GM12878 (cell line): ENCODE results near the gene ZNF462. TPM values are rescaled to one million over a fixed set of nuclear protein-coding genes. Genes with fewer than 3 reads are reported as not detected.
A peak's percentile ranks its signal among the peaks of the same experiment; 100 is the strongest.

Experiments used
- ATAC-seq: fragments of 200-7000 bp; cut with Tn5 transposase; 3 replicates; pipeline ENCODE4 v1.9.1; 2020; ENCODE audit warnings: mild to moderate bottlenecking, moderate library complexity
- BruUV-seq: library from RNA; stranded (reverse); fragments of 400-500 nt; replicated peaks from 2 replicates; lab custom pipeline; 2021; lab: Mats Ljungman, UMichigan
- CTCF ChIA-PET: fragments of 300-600 bp; sonication (Branson Sonifier 250); formaldehyde crosslinking; extraction: SDS; loops from one replicate; lab custom pipeline; 2021; ENCODE audit warnings: inconsistent platforms; lab: Yijun Ruan, JAX
- POLR2A ChIA-PET: fragments of 350-600 bp; formaldehyde crosslinking; extraction: SDS; loops from one replicate; lab custom pipeline; 2021; ENCODE audit warnings: inconsistent platforms; lab: Charles Lee
- RAD21 ChIA-PET: fragments of 300-600 bp; sonication (Branson Sonifier 250); formaldehyde crosslinking; loops from one replicate; lab custom pipeline; 2023; ENCODE audit warnings: antibody characterized with exemption; ENCODE audit not compliant: unreplicated experiment; lab: Charles Lee
- SMC1A ChIA-PET: fragments of 300-600 bp; sonication (Branson Sonifier 250); formaldehyde crosslinking; loops from one replicate; lab custom pipeline; 2023; ENCODE audit not compliant: unreplicated experiment, uncharacterized antibody; lab: Charles Lee
- DNase-seq: peaks from one replicate; pipeline ENCODE4 v3.0.0-alpha.2; 2011; ENCODE audit warnings: low read depth, low spot score
- FAIRE-seq: peaks from 3 replicates; lab custom pipeline; 2011; peaks lifted over from hg19 to GRCh38; lab: Jason Lieb, UNC
- H2AFZ ChIP-seq: 2 replicates; pipeline ENCODE4 v1.6.0; 2011; ENCODE audit warnings: low read depth, low read length, control low read depth; ENCODE audit not compliant: control insufficient read depth
- H3K27ac ChIP-seq: 2 replicates; pipeline ENCODE4 v1.5.1; 2011; ENCODE audit warnings: control low read depth; ENCODE audit not compliant: control insufficient read depth, insufficient read depth
- H3K27me3 ChIP-seq, 2 experiments: replicated peaks in 1 of 2; 2 replicates each; pipeline versions ENCODE4 v1.6.0 to v1.6.1; 2011; ENCODE audit warnings: low read length in 1 of 2; ENCODE audit not compliant: control insufficient read depth in 2 of 2, insufficient read depth in 2 of 2
- H3K36me3 ChIP-seq, 2 experiments: 2 replicates each; pipeline ENCODE4 v1.5.1; 2011; ENCODE audit warnings: low read length in 1 of 2; ENCODE audit not compliant: control insufficient read depth in 2 of 2, insufficient read depth in 2 of 2
- H3K4me1 ChIP-seq: 2 replicates; pipeline ENCODE4 v1.6.1; 2011; ENCODE audit warnings: mild to moderate bottlenecking, low read length, moderate library complexity, mixed read lengths; ENCODE audit not compliant: control insufficient read depth, insufficient read depth
- H3K4me2 ChIP-seq: 2 replicates; pipeline ENCODE4 v1.6.0; 2011; ENCODE audit warnings: control low read depth; ENCODE audit not compliant: control insufficient read depth, insufficient read depth
- H3K4me3 ChIP-seq: fragments of 200-600 bp; sonication (generic); 2 replicates; pipeline ENCODE4 v1.5.1; 2016
- H3K79me2 ChIP-seq: 2 replicates; pipeline ENCODE4 v1.6.0; 2011; ENCODE audit warnings: low read length; ENCODE audit not compliant: control insufficient read depth, insufficient read depth
- H3K9ac ChIP-seq: 2 replicates; pipeline ENCODE4 v1.8.0; 2011; ENCODE audit warnings: low read length, control low read depth, mixed read lengths; ENCODE audit not compliant: control insufficient read depth, insufficient read depth
- H3K9me3 ChIP-seq: replicated peaks from 3 replicates; pipeline ENCODE4 v1.5.1; 2011; ENCODE audit warnings: mild to moderate bottlenecking, low read length; ENCODE audit not compliant: control insufficient read depth, insufficient read depth
- H4K20me1 ChIP-seq: 2 replicates; pipeline ENCODE4 v1.6.0; 2011; ENCODE audit not compliant: control insufficient read depth, insufficient read depth
- ASH2L ChIP-seq: fragments of 300-600, 200-600 bp; sonication (generic); IDR thresholded peaks from 2 replicates; pipeline ENCODE4 v1.6.1; 2017; ENCODE audit warnings: low read depth, mild to moderate bottlenecking, borderline replicate concordance
- ATF7 ChIP-seq: fragments of 450-650 bp; IDR thresholded peaks from 2 replicates; pipeline ENCODE4 v1.6.1; 2016; ENCODE audit warnings: low read depth, mild to moderate bottlenecking
- BCL3 ChIP-seq: IDR thresholded peaks from 2 replicates; pipeline ENCODE4 v1.6.1; 2011; ENCODE audit warnings: borderline replicate concordance, low read depth, mild to moderate bottlenecking, moderate library complexity, low read length; ENCODE audit not compliant: insufficient read depth, poor library complexity, severe bottlenecking
- BHLHE40 ChIP-seq, 2 experiments: fragments of 450-650 bp in 1 of 2; IDR thresholded peaks; 2 replicates each; pipeline ENCODE4 v1.6.1; 2011 to 2017; ENCODE audit warnings: low read depth in 2 of 2, borderline replicate concordance in 1 of 2, improper control_type of control experiment in 1 of 2, low read length in 1 of 2, mild to moderate bottlenecking in 1 of 2
- GATAD2B ChIP-seq: fragments of 450-650 bp; conservative IDR thresholded peaks from 2 replicates; pipeline ENCODE4 v1.6.1; 2017; ENCODE audit warnings: low read depth, mild to moderate bottlenecking, moderate library complexity
- JUND ChIP-seq: IDR thresholded peaks from 2 replicates; pipeline ENCODE4 v1.6.1; 2012; ENCODE audit warnings: low read depth, mild to moderate bottlenecking, low read length, improper control_type of control experiment, moderate library complexity
- LARP7 ChIP-seq: fragments of 450-650 bp; IDR thresholded peaks from 2 replicates; pipeline ENCODE4 v1.6.1; 2017; ENCODE audit warnings: mild to moderate bottlenecking
- MEF2B ChIP-seq: fragments of 450-650 bp; IDR thresholded peaks from 2 replicates; pipeline ENCODE4 v1.6.1; 2018; ENCODE audit warnings: mild to moderate bottlenecking, moderate library complexity; ENCODE audit not compliant: partially characterized antibody, poor library complexity, severe bottlenecking
- MTA2 ChIP-seq: fragments of 450-650 bp; IDR thresholded peaks from 2 replicates; pipeline ENCODE4 v1.6.1; 2016; ENCODE audit warnings: low read depth, mild to moderate bottlenecking, moderate library complexity
- POU2F2 ChIP-seq: IDR thresholded peaks from 3 replicates; pipeline ENCODE4 v1.6.1; 2011; ENCODE audit warnings: low read depth, mild to moderate bottlenecking, low read length, borderline replicate concordance
- RUNX3 ChIP-seq: IDR thresholded peaks from 2 replicates; pipeline ENCODE4 v1.6.1; 2012; ENCODE audit warnings: low read length, inconsistent platforms
- SKIL ChIP-seq: fragments of 450-650 bp; IDR thresholded peaks from 2 replicates; pipeline ENCODE4 v1.6.1; 2017; ENCODE audit warnings: mild to moderate bottlenecking, low read depth, inconsistent platforms; ENCODE audit not compliant: poor library complexity, severe bottlenecking
- SPI1 ChIP-seq: IDR thresholded peaks from 2 replicates; pipeline ENCODE4 v1.6.1; 2011; ENCODE audit warnings: low read depth, mild to moderate bottlenecking, low read length, moderate library complexity, borderline replicate concordance; ENCODE audit not compliant: insufficient read depth
- STAT1 ChIP-seq: fragments of 450-650 bp; conservative IDR thresholded peaks from 2 replicates; pipeline ENCODE4 v1.6.1; 2014; ENCODE audit warnings: antibody characterized with exemption, mild to moderate bottlenecking
- USF1 ChIP-seq: IDR thresholded peaks from 2 replicates; pipeline ENCODE4 v1.6.1; 2011; ENCODE audit warnings: borderline replicate concordance, low read depth, mild to moderate bottlenecking, moderate library complexity, mixed read lengths, low read length; ENCODE audit not compliant: insufficient read depth; ENCODE audit errors: extremely low read length
- ZNF217 ChIP-seq: fragments of 450-650 bp; IDR thresholded peaks from 2 replicates; pipeline ENCODE4 v1.6.1; 2017; ENCODE audit warnings: antibody characterized with exemption, mild to moderate bottlenecking
- WGBS: methylation state at CpG from one replicate; pipeline ENCODE4 v1.1.6; 2016; ENCODE audit warnings: low lambda C conversion rate; ENCODE audit not compliant: insufficient replicate concordance, insufficient coverage; ENCODE audit errors: missing lambda C conversion rate; 5-methylcytosine and 5-hydroxymethylcytosine counted together
- in situ Hi-C: fragments of 300-500 bp; cut with MboI; formaldehyde crosslinking; loops from 9 replicates; pipeline ENCODE4 v1.14.3; 2018; ENCODE audit warnings: mixed read lengths
- intact Hi-C: fragments of 100-400 bp; cut with micrococcal nuclease; formaldehyde crosslinking; loops from one replicate; pipeline ENCODE4 v1.14.2; 2022; ENCODE audit not compliant: unreplicated experiment
- polyA plus RNA-seq, 11 experiments: library from polyadenylated mRNA; depleted of rRNA in 4 of 11; unstranded in 6 of 11; stranded (reverse) in 5 of 11; fragments of >200 nt; fragmentation: Nextera tagmentation in 4 of 11; fragmentation: Illumina TruSeq in 1 of 11; extraction: Ambion mirVana in 4 of 11; extraction: Trizol in 1 of 11; gene quantifications; 1 replicate in 1 of 11; 2 replicates in 10 of 11; pipeline versions ENCODE4 v1.2.1 to v1.2.3, GENCODE V29; 2011 to 2016; ENCODE audit warnings: inconsistent platforms in 2 of 11, missing spikeins in 2 of 11, low read depth in 1 of 11
- total RNA-seq, 4 experiments: library from RNA; depleted of rRNA in 3 of 4; stranded (reverse); fragments of >200 nt in 3 of 4; fragmentation: Illumina TruSeq in 1 of 4; extraction: Trizol in 1 of 4; gene quantifications; 2 replicates each; pipeline versions ENCODE4 v1.2.1 to v1.2.3, GENCODE V29; 2013 to 2021
- TF ChIP-seq, protein P1 (sequence below): fragments of 450-650 bp; IDR thresholded peaks from 2 replicates; pipeline ENCODE4 v1.6.1; 2014; ENCODE audit warnings: mild to moderate bottlenecking

Gene ZNF462
- total and polyA plus RNA-seq, 10 of the 15 experiments (the other 5 are each of a cell fraction or from before 2014, with no cell fraction given), result 0.27 to 13.7 (median 0.55) TPM

GRCh38 chr9:107000218-107000617 is 137.3 kb downstream of the ZNF462 start (continued):
- no peak for TF ChIP-seq USF1
- no peak for TF ChIP-seq SKIL

GRCh38 chr9:107005201-107005600 is 142.2 kb downstream of the ZNF462 start:
- ChIA-PET POLR2A (no interaction called here), CTCF (interaction anchor here (0.9 to 1.0 kb wide), 2 partner anchors 24 to 167 kb away, joined by 3 to 4 read pairs; no protein-coding TSS in a partner anchor), RAD21 (no interaction called here), SMC1A (interaction anchor here (0.7 to 2.9 kb wide), 4 partner anchors 17 to 41 kb away, joined by 3 to 13 read pairs (median 9); no protein-coding TSS in a partner anchor)
- no peak overlapping the region for H3K9ac ChIP-seq
- H2AFZ ChIP-seq, result no peak overlapping the region
- no peaks in the 10 kb centered on the region; the same call in 2 of the 3 replicates for H3K9me3 ChIP-seq
- H3K36me3 ChIP-seq, result no peaks in the 10 kb centered on the region; a peak in 1 of 4 replicates
- no peaks in the 10 kb centered on the region for H4K20me1 ChIP-seq
- H3K27me3 ChIP-seq, result no peaks in the 10 kb centered on the region
- in situ Hi-C loops (no loop called here), intact Hi-C loops (no loop called here)
- H3K79me2 ChIP-seq, result no peaks in the 10 kb centered on the region
- H3K4me2 ChIP-seq, result no peak overlapping the region
- DNase-seq (no peak), ATAC-seq (peak; percentile 65), FAIRE-seq (no peak)
- no TSS peak for BruUV-seq
- 12% methylated on average over 3 of the region's 3 CpGs for WGBS
- H3K4me3 ChIP-seq, result no peak overlapping the region
- no peak overlapping the region for H3K27ac ChIP-seq
- no peaks in the 10 kb centered on the region for H3K4me1 ChIP-seq
- TF ChIP-seq, protein P1, sequence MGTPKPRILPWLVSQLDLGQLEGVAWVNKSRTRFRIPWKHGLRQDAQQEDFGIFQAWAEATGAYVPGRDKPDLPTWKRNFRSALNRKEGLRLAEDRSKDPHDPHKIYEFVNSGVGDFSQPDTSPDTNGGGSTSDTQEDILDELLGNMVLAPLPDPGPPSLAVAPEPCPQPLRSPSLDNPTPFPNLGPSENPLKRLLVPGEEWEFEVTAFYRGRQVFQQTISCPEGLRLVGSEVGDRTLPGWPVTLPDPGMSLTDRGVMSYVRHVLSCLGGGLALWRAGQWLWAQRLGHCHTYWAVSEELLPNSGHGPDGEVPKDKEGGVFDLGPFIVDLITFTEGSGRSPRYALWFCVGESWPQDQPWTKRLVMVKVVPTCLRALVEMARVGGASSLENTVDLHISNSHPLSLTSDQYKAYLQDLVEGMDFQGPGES, result no peak
- TF ChIP-seq MEF2B (peak; percentile 11), BCL3 (no peak), ASH2L (no peak), SPI1 (no peak), LARP7 (no peak), GATAD2B (no peak), ZNF217 (0 out of 2 replicates have a peak, but pooled peaks have one; percentile 44), ATF7 (peak; percentile 47; the same call in 1 of the 2 replicates), BHLHE40 (IDR thresholded peaks at IDR 0.05; ENCODE audit: borderline replicate concordance in 1 of 2, low read depth in 2 of 2, low read length in 1 of 2) (0 out of 4 replicates have a peak, but pooled peaks of 1 of the 2 experiments have one; percentile 16), POU2F2 (peak; percentile 55; the same call in 1 of the 3 replicates), RUNX3 (no peak), MTA2 (peak; percentile 65), JUND (no peak), STAT1 (no peak)
